HG03565 (cell line): ENCODE data around the gene USHBP1.
A peak's percentile ranks its signal among the peaks of the same experiment; 100 is the strongest.

ENCODE experiments used
- ATAC-seq: cut with Tn5 transposase; IDR thresholded peaks from one replicate; pipeline ENCODE4 v1.9.1; 2021; ENCODE audit warnings: mild to moderate bottlenecking, moderate library complexity; ENCODE audit not compliant: unreplicated experiment

The USHBP1 gene

DNA sequence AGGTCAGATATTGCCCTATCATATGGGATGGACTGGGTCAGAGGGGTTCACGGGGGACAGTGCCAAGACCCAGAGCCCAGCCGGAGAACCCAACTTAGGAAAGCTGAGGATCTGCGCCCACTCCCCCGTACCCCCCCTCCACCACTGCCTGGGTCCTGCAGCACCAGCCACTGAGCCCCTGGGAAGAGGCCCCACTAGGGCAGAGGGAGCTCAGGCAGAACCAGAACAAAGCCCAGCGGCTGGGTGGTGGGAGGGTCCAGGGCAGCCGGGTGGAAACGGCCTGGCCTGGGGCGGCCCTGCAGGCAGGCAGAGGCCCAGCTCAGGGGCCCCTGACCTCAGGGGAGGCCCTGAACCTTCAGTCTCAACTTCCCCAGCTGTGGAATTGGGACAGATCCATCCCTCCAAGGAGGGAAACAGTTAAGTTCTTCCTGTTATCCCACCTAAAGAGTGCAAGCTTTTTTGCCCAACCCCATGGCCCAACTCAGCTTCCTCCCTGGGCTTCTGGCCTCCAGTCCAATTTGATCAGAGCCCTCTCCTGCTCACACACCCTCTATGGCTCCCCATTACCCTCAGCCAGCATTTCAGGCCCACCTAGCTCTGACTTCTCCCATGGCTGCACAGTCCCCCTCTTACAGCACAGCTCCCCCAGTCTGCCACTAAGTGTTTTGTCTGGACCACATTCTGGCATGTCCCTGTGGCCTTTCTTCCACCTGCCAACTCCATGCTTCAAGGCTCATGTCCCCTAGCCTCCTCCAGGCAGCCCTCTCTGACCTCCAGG lies 21.9 kb downstream of the USHBP1 start:
- ATAC-seq, result no peak

GRCh38 chr19:17240826-17241399 lies 23.6 kb downstream of the USHBP1 start:
- no peak for ATAC-seq

GRCh38 chr19:17240062-17240752 lies 24.3 kb downstream of the USHBP1 start:
- no peak for ATAC-seq

DNA sequence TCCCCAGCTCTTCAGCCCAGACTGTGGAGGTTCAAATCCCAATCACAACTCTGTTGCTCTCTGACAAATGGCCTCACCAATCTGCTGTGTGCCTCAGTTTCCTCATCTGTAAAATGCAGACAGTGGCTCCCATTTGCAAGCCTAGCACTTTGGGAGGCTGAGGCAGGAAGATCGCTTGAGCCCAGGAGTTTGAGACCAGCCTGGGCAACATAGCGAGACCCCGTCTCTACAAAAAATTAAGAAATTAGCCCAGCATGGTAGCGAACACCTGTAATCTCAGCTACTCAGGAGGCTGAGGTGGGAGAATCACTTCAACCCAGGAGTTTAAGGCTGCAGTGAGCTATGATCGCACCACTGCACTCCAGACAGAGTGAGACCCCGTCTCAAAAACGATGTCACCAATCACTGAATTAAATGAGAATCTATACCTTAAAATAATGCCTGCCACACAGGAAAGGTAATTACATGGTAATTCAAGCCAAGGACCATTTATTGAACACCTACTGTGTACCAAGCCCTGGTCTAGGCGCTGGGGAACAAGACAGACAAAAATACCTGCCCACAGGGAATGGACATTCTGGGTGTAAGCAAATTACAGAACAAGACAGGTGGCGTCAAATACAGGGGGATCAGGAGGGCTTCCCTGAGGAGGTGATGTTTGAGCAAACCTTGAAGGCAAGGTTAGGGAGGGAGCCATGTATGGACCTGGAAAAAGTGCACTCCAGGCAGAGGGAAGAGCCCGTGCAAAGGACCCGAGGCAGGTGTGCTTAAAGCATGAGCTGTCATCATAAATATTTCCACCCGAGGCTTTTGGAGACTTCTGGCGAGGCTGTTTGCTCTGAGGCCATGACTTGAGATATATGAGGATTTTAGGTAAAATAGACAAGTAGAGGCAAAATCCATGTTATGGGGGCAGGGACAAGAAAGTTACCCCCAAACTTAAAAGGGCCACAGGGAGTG lies 26.5 kb downstream of the USHBP1 start:
- no peak for ATAC-seq

- no peak for ATAC-seq
Measured at GRCh38 chr19:17236811-17237543, 27.6 kb downstream of the USHBP1 start.

DNA sequence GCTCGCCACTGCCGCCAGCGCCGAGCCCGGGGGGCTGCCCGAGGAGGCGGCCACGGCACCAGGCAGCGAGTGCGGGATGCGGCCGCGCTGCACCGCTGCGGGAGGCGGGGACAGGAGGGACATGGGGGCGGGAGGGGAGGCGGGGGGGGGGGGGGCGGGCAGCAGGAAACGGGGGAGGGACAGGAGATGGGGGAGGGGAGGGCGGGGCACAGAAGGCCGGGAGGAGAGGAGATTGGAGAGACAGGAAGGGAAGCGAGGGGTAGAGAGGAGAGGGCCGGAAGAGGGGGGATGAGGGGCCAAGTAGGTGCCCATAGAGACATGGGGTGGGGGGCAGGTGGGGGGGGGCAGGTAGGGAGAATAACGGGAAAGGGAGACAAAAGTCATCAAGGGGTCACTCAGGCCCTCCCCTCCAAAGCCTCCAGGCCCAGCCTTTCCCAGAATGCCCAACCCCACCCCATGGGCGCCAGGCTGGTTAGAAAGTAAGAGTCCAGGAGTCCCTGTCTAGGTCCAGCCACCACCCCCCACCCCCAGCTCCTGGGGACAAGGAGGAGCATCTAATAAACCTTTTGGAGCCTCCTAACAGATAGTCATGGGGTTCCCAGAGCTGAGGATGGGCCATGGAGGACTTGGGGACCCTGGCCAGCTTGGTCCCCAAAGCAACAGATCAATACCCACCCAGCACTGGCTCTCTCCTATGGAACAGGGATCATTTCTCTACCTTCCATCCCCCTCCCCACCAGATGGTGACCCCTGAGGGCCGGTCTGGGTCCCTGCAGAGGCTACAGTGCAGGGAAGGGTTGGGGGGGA lies 28.4 kb downstream of the USHBP1 start:
- peak; percentile 30 for ATAC-seq

- ATAC-seq, result peak; percentile 67
Measured at GRCh38 chr19:17235300-17235970, 29.1 kb downstream of the USHBP1 start.

DNA sequence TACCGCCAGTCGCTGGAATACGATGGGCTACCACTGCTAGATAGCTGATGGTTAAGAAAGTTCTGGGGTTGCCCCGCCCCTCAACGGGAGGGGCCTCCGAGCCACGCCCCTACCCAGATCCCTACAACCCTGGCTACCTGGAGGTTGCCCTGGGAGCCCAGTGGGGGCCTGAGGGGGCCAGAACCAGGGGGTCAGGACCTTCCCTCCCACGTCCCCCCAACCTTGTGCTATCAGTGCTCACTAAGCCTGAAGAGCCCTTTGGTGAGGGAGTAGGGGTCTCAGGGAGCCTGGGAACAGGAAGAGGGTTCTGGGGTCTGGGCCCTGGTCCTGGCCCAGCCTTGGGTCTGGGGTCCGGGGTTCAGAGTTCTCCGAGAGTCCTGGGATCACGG lies 29.6 kb downstream of the USHBP1 start:
- ATAC-seq, result peak; percentile 23

DNA sequence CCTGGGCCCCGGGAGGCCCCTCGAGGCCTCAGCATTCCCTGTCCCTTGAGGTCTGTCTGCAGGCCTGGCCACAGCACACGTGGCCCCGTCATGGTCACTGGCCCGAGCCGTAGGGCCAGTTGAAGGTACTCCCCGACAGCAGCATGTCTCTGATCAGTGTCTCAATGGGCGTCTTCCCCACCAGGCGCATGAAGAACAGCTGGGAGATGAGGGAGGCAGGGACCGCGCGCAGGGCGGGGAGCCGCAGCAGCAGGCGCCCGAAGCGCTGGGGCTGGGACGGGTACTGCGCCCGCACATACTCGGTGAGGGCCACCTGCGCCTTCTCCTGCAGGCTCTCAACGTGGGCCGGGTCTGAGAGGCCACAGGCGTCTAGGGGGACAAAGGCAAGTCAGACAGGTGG lies 32.3 kb downstream of the USHBP1 start:
- no peak for ATAC-seq

DNA sequence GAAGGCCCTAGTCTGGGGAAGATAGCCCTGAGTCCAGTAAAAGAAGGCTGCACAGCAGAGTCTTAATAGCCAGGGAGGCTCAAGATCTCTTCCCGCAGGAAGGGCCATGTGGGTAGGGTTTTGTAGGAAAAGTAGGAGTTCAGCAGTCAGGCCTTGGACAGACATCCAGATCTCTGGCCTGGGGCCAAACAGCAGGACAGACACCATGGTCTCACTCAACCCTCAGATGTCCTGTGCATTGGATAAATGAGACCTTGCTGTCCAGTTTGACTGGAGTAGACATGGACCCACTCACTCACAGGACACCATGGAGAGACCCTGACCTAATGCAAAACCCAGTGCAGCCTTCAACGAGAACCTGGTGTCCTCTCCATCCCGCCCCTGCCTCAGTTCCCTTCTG lies 34.7 kb downstream of the USHBP1 start:
- ATAC-seq, result no peak

DNA sequence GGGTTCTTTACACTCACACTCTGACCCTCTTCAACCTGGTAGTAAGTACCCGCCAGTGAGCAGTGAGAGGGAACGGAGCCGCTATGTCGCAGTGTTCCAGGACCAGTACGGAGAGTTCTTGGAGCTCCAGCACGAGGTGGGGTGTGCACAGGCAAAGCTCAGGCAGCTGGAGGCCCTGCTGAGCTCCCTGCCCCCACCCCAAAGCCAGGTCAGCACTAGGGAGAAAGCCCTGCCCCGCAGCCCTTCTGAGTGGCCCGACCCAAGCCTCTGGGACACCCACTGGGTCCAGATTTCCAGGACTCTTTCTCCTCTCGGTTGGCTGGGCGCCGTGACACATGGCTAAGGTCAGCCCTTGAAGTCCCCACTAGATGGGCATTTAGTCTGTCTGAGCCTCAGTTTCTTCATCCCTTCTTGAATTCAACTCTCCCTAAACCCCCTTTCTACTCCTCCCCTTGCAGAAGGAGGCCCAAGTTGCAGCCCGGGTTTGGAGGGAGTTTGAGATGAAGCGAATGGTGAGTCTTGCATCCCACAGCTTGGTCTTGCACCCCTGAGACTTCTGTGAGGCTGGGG lies 36.7 kb downstream of the USHBP1 start:
- no peak for ATAC-seq

GRCh38 chr19:17226002-17226933 lies 38.3 kb downstream of the USHBP1 start, which contains the start of gene OCEL1:
TSS of gene OCEL1 (plus strand) at chr19:17226226. CDS start at chr19:17226248, 22 bp downstream.
- ATAC-seq, result peak; percentile 89

DNA sequence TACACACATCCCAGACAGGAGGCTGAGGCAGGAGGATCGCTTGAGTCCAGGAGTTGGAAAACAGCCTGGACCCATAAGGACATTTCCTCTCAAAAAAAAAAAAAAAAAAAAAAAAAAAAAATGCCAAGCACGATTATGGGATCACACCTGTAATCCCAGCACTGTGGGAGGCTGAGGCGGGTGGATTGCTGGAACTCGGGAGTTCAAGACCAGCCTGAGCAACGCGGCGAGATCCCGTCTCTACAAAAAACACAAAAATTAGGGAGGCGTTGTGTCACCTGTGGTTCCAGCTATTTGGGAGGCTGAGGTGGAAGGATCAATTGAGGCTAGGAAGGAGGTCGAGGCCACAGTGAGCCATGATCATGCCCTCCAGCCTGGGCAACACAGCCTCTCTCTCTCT lies 39.5 kb downstream of the USHBP1 start:
- no peak for ATAC-seq

- no peak for ATAC-seq
Measured at GRCh38 chr19:17220207-17220758, 44.3 kb downstream of the USHBP1 start.

- no peak for ATAC-seq
Measured at GRCh38 chr19:17219286-17219685, 45.3 kb downstream of the USHBP1 start.

DNA sequence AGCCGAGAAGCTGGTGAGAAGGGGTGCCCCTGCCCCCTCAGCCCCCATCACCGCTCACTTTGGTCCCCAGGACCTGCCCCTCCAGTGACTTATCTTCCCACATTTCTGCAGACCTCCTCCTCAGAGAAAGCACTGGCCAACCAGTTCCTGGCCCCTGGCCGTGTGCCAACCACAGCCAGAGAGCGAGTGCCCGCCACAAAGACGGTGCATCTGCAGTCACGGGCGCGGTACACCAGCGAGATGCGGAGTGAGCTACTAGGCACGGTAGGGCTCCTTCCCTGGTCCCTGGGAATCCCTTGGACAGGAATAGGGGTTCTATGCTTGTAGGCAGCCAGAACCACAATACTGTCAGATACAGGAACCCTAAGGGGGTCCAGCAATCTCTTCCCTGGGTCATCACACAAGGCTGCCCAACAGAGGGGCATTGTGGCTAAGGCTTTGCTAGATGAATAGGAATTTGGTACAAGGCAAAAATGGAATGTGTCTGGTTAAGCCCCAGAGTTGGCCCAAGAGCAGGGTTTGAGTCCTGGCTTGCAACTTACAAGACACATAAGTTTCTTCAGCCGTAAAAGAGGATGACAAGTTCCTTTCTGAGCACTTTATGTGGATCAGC lies 48.4 kb downstream of the USHBP1 start:
- no peak for ATAC-seq
